A673 (cell line): ENCODE measurements around the gene ADAM19. TPM values are rescaled to one million over a fixed set of nuclear protein-coding genes. Genes with fewer than 3 reads are reported as not detected.

ENCODE experiments used
- BruUV-seq: library from RNA; stranded (reverse); fragments of 400-500 nt; replicated peaks from 2 replicates; lab custom pipeline; 2021; lab: Mats Ljungman, UMichigan
- CTCF ChIA-PET: fragments of 300-600 bp; sonication (Branson Sonifier 250); formaldehyde crosslinking; loops from one replicate; lab custom pipeline; 2022; ENCODE audit warnings: antibody characterized with exemption; lab: Charles Lee
- POLR2A ChIA-PET: fragments of 300-600 bp; sonication (Branson Sonifier 250); formaldehyde crosslinking; loops from one replicate; lab custom pipeline; 2022; ENCODE audit warnings: antibody characterized with exemption; ENCODE audit not compliant: low non-redundant PET; lab: Charles Lee
- DNase-seq: peaks from one replicate; pipeline ENCODE4 v3.0.0-alpha.2; 2015; ENCODE audit warnings: low spot score
- H3K27ac ChIP-seq: fragments of 200-600 bp; sonication (generic); 2 replicates; pipeline ENCODE4 v1.5.1; 2016; ENCODE audit warnings: mixed run types, low read depth, mild to moderate bottlenecking, mixed read lengths, antibody characterized with exemption, low read length; ENCODE audit not compliant: poor library complexity, severe bottlenecking
- H3K27me3 ChIP-seq: fragments of 200-600 bp; sonication (generic); replicated peaks from 2 replicates; pipeline ENCODE4 v1.6.1; 2017; ENCODE audit warnings: mixed run types, low read depth, mild to moderate bottlenecking, mixed read lengths, antibody characterized with exemption, low read length; ENCODE audit not compliant: insufficient read depth, poor library complexity
- H3K36me3 ChIP-seq: fragments of 200-600 bp; sonication (generic); 2 replicates; pipeline ENCODE4 v1.6.1; 2016; ENCODE audit warnings: mixed run types, mild to moderate bottlenecking, mixed read lengths, antibody characterized with exemption, low read length; ENCODE audit not compliant: insufficient read depth, poor library complexity, severe bottlenecking
- H3K4me1 ChIP-seq: fragments of 200-600 bp; sonication (generic); 2 replicates; pipeline ENCODE4 v1.6.1; 2017; ENCODE audit warnings: mixed run types, mild to moderate bottlenecking, mixed read lengths, antibody characterized with exemption, low read length; ENCODE audit not compliant: insufficient read depth, poor library complexity, severe bottlenecking
- H3K4me3 ChIP-seq: fragments of 200-600 bp; sonication (generic); 2 replicates; pipeline ENCODE4 v1.5.1; 2016; ENCODE audit warnings: low read depth, mixed run types, mild to moderate bottlenecking, mixed read lengths, low read length; ENCODE audit not compliant: poor library complexity, severe bottlenecking
- H3K9me3 ChIP-seq: fragments of 200-600 bp; sonication (generic); 2 replicates; pipeline ENCODE4 v1.6.1; 2016; ENCODE audit warnings: mixed run types, low read depth, mild to moderate bottlenecking, mixed read lengths, antibody characterized with exemption, low read length; ENCODE audit not compliant: poor library complexity, severe bottlenecking
- CTCF ChIP-seq: fragments of 300-800, 200-600 bp; sonication (generic); conservative IDR thresholded peaks from 2 replicates; pipeline ENCODE4 v1.5.1; 2017; ENCODE audit warnings: low read depth, mild to moderate bottlenecking, antibody characterized with exemption, low read length, moderate library complexity, mixed read lengths
- EZH2 ChIP-seq: fragments of 200-600 bp; sonication (generic); IDR thresholded peaks from 2 replicates; pipeline ENCODE4 v1.6.1; 2017; ENCODE audit warnings: borderline replicate concordance, low read depth, mild to moderate bottlenecking, mixed read lengths, antibody characterized with exemption, low read length; ENCODE audit not compliant: poor library complexity, severe bottlenecking
- intact Hi-C: fragments of 100-400 bp; cut with micrococcal nuclease; formaldehyde crosslinking; loops from one replicate; pipeline ENCODE4 v1.10.0; 2022; ENCODE audit not compliant: unreplicated experiment
- total RNA-seq: library from RNA; stranded (reverse); gene quantifications from 2 replicates; pipeline ENCODE4 v1.2.3, GENCODE V29; 2021

ADAM19 gene
- total RNA-seq, 1 experiment from 2014 or later, result 1.7 TPM

DNA sequence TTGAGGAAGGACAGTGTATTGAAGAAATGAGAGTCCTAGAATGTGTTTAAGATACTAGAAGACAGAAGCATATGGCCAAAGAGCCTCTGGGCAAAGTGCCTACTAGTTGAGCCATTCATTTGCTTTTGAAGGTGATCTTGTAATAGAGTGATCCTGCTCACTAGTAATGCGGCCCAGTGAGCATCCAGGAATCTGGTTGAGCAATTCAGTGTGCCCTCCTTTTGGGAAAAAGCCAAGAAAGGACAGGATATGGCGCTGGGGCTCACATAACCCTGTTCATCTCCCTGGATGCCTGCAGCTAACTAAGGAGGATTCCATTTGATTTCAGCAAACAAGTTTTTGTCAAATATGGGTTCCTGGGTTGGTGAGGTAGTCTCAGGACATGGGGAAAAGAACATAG, 16.3 kb downstream of the ADAM19 start:
- Histone ChIP-seq H3K4me3 (no peak overlapping the region), H3K9me3 (no peaks in the 10 kb centered on the region), H3K4me1 (no peaks in the 10 kb centered on the region), H3K27me3 (no peaks in the 10 kb centered on the region), H3K36me3 (no peaks in the 10 kb centered on the region), H3K27ac (no peak overlapping the region)
- TF ChIP-seq EZH2 (no peak), CTCF (no peak)
- BruUV-seq, result no TSS peak
- intact Hi-C loops, result no loop called here
- POLR2A ChIA-PET, result no interaction called here
- CTCF ChIA-PET, result no interaction called here
- DNase-seq, result no peak

GRCh38 chr5:157558681-157559080, 16.9 kb downstream of the ADAM19 start:
- TF ChIP-seq EZH2 (no peak), CTCF (no peak)
- DNase-seq, result no peak
- Histone ChIP-seq H3K4me3 (no peak overlapping the region), H3K4me1 (no peaks in the 10 kb centered on the region), H3K27ac (no peak overlapping the region), H3K9me3 (no peaks in the 10 kb centered on the region), H3K27me3 (no peaks in the 10 kb centered on the region), H3K36me3 (no peaks in the 10 kb centered on the region)
- POLR2A ChIA-PET, result no interaction called here
- intact Hi-C loops, result no loop called here
- CTCF ChIA-PET, result no interaction called here
- BruUV-seq, result no TSS peak

- no peak for DNase-seq
- intact Hi-C loops, result no loop called here
- Histone ChIP-seq H3K27me3 (no peaks in the 10 kb centered on the region), H3K27ac (no peak overlapping the region), H3K4me3 (no peak overlapping the region), H3K4me1 (no peaks in the 10 kb centered on the region), H3K36me3 (no peaks in the 10 kb centered on the region), H3K9me3 (no peaks in the 10 kb centered on the region)
- CTCF ChIA-PET, result no interaction called here
- no TSS peak for BruUV-seq
- TF ChIP-seq EZH2 (no peak), CTCF (no peak)
- POLR2A ChIA-PET, result no interaction called here
Measured at GRCh38 chr5:157558041-157558595, 17.5 kb downstream of the ADAM19 start.
